Stimulated activated CD8-positive, alpha-beta memory T cell treated with anti-CD3 and anti-CD28 coated beads, Interleukin-15, amount 100 ng/mL, for 1 hour (primary cell): ENCODE results near the gene BID.

Source experiments
- DNase-seq: peaks from one replicate; pipeline ENCODE4 v3.0.0-alpha.2; 2020; ENCODE audit warnings: low read depth

The BID gene

GRCh38 chr22:17783773-17784480 is 9.7 kb upstream of the BID start:
- DNase-seq: no peak

DNA sequence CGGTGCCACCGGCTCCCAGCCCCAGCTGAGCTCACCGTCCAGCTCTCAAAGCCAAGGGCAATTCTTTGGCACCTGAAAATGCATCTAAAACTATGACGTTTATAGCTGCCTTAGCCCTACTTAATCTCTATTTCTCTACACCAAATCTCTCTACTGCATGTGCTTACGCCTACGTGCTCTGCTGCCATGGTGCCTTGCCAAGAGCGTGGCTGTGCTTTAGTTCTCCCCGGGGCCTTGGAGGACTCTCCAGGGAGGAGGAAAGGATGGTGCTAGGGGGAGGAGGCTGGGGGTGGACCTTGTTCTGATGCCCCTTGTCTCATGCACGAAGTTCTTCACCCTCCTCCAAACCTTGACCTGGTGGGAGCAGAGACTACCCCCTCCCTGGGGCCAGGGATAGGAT is 9.0 kb upstream of the BID start:
- no peak for DNase-seq

DNA sequence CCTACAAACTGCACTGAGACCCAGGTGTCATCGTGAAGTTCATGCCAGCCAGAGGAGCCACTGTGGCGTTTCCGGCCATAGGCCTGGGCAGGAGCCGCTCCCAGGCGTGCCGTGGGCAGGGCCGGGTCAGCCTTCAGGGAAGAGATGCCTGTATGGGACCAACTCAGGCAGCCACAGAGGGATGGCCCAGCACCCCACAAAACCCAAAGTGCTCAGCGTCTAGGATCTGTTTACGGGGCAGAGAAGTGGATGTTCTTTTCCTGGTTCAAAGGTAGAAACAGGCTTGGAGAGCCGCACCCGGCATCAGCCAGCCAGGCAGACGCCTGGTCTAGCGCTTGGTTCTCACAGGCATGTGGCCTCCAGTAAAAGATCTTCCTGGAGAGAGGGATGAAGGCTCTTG is 8.4 kb upstream of the BID start:
- DNase-seq: no peak

DNA sequence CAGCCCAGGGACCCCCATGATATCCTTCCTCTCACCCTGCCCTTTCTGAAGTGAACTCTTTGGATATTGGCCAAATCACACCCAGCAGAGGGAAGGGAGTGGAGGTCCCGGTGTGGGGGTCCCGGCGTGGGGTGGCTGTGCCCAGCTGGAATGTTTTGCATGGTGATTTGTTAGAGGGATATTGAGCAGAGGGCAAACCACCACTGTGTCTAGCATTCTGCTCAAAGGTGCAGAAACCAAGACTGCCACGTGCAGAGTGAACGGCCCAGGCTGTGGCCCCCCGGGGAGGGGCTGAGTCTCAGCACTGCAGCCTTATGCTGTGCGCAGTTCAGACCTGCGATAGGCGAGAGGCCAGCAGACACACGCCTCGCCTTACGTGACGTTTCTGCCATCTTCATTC is 7.9 kb upstream of the BID start:
- no peak for DNase-seq

DNA sequence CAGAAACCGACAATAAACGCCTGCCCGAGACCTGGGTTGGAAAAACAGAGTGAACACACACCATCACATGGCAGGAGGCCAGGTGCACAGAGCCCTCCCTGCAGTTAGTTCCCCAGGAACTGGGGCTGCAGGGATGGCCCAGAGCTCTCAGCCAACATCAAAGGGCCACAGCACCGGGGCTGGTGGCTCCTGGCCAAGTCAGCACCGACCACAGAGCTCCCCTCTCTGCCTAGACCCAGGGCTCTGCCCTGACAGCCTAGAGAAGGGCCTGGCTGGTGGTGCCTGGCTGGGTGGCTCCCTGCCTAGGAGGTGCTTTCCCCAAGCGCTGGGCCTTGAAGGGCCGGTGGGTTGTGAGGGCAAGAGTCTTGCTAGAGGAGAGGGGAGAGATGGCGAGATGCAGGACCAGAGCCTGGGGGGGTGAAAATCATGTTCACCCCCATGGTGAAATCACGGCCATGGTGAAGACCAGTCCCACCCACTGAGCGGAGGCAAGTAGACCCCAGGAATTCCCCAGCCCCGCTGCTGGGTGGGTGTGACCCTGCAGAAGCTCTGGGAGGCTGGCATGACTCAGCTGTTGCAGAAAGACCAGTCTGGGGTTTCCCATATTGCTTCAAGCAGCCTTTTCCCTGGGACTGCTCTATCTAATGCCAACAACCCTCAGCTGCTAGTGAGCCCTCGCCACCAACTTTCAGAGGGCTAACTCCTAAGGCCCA is 7.2 kb upstream of the BID start:
- DNase-seq: no peak

DNA sequence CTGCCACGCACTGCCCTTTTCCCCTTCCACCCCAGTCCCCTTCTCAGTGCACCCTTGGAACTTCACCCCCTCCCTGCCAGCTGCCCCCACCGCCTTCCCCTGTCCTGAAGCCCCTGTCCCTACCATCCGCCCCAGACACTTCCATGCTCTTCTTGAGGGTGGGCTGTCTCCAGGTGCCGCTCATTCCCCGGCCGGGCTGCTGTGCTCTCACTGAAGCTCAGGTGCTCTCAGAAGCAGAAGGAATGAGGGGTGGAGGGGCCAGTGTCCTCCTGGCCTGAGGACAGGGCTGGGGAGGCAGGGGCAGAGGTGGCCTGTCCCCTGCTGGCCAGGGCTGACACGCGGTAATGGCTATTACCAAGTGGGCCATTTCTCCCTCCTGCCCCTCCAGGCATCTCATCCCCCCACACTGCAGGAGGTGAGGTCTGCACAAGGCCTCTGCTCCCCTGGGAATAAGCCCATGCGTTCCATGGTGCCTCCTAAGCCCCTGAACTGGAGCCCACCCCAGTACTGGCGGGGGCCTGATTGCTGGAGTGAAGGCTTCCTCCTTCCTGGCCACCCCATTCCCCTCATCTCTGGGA is 6.6 kb upstream of the BID start:
- no peak for DNase-seq

- DNase-seq: no peak
Observed at GRCh38 chr22:17780116-17780740, 6.0 kb upstream of the BID start.

DNA sequence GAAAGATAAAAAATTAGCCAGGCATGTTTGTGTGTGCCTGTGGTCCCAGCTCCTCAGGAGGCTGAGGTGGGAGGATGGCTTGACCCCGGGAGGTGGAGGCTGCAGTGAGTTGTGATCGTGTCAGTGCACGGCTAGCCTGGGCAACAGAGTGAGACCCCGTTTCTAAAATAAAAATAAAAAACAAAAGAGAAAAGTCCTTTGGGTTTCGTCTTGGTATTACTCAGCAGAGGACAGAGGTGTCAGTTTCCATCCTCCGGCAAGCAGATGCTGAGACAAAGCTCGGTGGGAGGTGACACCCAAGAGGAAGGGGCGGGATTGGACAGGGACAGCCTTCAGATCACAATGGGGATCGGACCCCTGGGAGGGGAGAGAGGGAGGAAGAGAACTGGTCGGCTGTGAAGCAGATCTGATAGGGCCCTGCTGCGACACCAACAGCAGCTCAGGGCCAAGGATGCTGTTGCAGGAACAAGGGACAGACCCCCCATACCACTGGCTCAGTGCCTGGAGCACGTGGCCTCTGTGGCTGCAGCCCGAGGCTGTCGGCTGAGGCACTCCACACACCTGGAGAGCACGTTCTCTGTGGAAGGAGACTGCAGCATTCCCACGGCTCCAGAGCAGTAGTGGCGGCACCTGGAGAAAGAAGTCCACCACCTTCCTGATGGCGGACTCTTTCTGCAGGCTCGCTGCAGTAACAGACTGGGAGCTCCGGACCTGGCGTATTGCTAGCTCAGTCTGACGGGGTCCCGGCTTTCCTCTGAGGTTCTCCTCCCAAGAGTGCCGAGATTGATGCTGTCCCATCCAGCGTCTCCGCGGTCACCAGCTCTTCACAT is 5.2 kb upstream of the BID start:
- DNase-seq: no peak

DNA sequence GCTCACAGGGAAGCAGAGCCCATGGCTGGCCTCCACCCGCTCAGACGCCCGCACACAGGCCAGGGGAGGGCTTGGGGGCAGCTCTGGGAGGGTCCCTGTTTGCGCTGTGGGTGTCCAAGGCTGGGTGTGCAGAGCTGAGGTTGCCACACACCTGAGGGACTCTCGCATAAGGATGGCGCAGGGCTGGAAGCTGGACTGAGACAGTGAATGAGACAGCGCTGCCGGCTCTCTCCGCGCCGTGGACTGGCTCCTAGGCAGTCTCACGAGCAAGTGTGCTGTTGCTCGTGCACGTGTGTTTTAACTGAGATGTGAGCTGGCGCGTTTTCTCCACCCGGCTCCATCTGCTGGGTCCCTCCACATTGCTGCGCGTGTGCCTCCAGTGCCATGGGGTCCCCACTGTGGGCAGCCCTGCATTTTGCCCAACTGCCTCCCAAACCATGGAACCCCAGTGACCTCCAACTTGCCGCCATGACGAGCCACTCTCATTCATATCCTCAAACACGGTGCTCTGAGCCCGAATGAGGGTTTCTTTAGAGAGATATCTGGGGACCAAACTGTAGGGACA is 4.2 kb upstream of the BID start:
- DNase-seq: no peak

GRCh38 chr22:17777717-17778044 is 3.4 kb upstream of the BID start:
- DNase-seq: no peak

- peak; percentile 44 for DNase-seq
Observed at GRCh38 chr22:17777005-17777716, 2.9 kb upstream of the BID start.

DNA sequence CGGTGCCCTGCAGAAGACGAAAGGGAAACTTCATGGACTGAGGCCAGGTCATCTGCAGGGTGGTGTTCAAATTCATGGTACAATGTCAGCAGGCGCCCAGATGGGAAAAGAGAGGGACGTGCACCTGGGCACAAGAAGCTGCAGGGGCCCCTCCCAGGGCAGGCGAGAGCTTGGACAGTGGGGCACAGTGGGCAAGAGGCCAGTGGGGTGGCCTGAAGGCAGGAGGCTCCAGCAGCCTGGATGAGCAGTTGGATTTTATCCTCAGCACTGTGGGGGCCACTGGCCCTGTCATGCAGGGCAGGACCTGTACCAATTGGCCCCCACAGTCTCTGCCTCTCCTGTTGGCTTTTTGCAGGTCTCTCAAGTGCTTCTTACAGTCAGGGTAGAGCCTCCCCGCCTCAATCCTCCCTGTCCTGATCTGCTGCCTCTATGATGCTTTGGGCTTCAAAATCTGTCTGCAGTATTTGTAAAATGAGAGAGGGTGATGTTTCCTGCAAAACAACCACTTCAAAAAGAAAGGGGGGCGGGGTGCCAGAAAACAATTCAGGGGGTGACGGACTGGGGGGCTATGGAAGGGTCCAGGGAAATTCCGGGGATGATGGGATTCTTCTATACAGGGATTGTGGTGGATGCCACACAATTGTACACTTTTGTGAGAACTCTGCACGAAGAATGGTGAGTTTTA is 1.7 kb upstream of the BID start:
- DNase-seq: no peak

DNA sequence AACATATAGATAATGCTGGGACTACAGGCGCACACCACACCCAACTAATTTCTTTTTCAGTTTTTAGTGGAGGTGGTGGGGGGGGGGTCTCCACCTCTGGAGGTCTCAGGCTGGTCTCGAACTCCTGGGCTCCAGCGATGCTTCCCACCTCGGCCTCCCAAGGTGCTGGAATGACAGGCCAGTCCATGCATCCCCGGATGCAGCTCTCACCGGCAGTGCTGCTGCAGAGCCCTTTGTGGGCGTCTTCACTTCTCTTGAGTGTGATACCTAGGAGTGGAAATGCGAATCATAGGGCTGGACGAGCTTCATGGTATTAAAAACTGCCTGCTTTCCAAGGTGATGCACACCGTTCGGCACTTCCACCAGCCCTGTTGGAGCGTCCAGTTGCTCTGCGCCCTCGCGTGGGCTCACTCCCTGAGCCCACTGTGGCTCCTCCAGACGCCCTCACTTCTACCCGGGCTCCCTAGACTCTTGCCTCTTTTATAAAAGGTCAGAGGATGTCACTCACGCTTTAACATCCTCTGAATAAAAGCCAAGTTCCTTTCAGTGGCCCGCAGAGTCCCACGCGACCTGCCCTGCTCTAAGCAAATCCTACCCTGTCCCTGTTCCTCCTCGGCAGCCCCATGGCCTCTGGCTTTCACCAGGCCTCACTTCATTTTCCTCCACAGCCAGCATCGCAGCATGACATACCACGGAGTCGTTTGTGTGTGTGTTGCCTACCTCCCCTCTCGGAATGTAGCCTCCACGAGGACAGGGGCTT is 837 bp upstream of the BID start:
- no peak for DNase-seq

DNA sequence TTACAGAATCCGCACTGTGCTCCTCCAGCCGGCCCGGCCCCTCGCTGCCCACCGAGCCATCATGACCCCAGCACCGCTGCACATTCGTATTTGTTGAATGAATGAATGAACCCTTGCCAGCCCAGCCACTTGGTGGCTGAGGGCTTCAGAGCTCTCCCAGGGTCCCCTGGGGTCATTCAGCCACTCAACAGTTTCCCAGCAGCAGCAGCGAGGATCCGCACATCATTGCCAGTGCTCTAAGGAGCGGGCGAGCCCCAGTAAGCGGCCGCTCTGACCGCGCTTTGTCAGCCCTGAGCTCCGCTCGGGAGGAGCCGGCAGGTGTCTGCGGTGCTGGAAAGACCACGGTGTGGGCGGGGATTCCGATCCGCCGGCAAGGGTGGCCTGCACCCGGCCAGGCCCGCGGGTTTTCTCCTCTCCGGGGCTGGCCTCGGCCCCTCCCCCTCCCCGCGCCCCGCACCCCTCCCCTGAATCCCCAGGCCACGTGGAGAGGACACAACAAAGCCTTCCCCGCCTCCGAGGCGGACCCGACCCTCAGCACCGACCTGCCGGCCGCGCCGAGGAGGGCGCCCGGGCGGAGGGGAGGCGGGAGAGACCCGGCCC is 563 bp downstream of the BID start:
- DNase-seq: no peak

DNA sequence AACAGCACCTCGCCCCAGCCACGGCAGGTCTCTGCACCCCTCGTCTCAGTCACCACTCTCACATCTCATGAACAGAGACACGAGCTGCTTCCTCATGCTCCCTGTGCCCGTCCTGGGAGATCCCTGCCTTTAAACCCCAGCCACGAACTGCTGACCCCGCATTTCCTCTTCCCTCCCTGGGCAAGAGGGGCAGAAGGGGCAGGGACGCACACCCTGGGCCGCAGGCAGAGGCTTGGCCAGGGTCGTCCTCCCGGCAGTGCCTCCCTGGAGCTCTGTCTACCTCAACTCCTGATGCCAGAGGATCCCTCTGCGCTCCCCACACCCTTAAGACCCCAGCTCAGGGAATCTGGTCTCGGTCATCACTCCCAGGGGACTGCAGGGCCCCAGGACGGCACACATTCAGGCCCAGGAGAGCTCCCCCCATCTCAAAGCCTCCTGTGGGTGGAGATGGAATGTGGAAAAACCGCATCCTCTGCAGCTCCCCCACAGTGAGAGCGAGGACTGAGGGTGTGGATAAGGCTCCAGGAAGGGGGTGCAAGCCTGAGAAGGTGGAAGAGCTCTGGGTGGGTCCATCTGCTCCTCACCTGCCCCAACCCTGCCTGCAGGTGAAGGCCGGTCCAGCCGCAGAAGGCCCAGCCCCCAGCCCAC is 1.2 kb downstream of the BID start:
- DNase-seq: no peak

- DNase-seq: no peak
Observed at GRCh38 chr22:17772249-17772957, 1.9 kb downstream of the BID start.

DNA sequence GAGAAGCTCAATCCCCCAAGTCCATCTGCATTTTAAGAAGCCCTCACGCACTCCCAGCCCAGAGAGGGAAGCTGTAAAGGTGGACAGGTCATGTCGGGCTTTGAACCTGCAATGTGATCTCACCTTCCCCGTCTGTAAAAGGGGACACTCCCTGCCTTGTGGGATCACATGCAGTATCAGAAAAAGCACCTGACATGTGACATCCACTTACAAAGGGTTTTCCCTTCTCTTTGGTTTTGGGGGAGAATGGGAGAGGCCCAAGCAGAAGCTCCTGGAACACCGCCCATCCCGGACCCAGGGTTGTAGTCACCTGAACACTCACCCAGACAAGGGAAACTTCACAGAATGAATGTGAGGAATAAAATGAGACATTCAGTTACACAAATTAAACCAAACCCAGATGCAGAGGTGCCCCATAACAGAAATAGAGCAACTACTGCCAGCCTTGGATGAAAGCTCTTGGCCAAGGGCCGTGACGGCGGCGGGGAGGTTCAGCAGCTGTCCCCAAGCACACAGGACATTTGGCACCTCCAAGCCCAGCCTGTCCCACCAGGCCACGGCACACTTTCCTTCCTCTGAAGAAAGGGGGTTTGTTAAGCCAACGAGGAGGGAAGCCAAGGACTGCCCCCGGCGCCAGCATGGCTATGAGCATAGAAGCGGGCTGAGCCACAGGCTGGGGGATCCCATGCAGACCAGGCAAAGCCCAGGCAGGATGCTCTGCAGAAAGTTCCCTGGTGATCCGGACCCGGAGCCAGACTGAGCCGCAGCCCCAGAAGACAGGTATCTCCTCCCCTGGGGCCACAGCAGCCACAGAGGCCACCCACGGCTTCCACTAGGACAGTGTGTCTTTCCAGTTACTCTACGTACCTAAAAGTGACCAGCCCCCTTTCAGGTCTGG is 3.8 kb downstream of the BID start:
- DNase-seq: no peak
